GM18502 (cell line): Measurements from ENCODE around the gene LCOR.
"Not testable (repeated sequence)": the region's sequence is repeated elsewhere in the genome, so short reads cannot be mapped to it uniquely, and the experiment has no call there.

Source experiments
- ATAC-seq: cut with Tn5 transposase; IDR thresholded peaks from one replicate; pipeline ENCODE4 v1.9.1; 2021; ENCODE audit warnings: mild to moderate bottlenecking; ENCODE audit not compliant: unreplicated experiment, poor library complexity

Gene LCOR

GRCh38 chr10:96835899-96836298 lies 3.8 kb downstream of the LCOR start:
- no peak for ATAC-seq

- ATAC-seq, result no peak
These were observed 6.4 kb downstream of the LCOR start for GRCh38 chr10:96838529-96838928.

- no peak for ATAC-seq
These were observed 8.9 kb downstream of the LCOR start for GRCh38 chr10:96840841-96841518.

GRCh38 chr10:96842896-96843723 lies 11.0 kb downstream of the LCOR start:
- ATAC-seq, result no peak

GRCh38 chr10:96843823-96844222 lies 11.7 kb downstream of the LCOR start:
- ATAC-seq, result no peak

- no peak for ATAC-seq
These were observed 14.3 kb downstream of the LCOR start for GRCh38 chr10:96846395-96846794.

- no peak for ATAC-seq
These were observed 14.8 kb downstream of the LCOR start for GRCh38 chr10:96846926-96847325.

- ATAC-seq, result not testable (repeated sequence)
These were observed 15.3 kb downstream of the LCOR start for GRCh38 chr10:96847356-96847755.

GRCh38 chr10:96850113-96850512 lies 18.0 kb downstream of the LCOR start:
- no peak for ATAC-seq

- ATAC-seq, result no peak
These were observed 18.7 kb downstream of the LCOR start for GRCh38 chr10:96850825-96851224.

- ATAC-seq, result no peak
These were observed 19.2 kb downstream of the LCOR start for GRCh38 chr10:96851281-96851680.

- ATAC-seq, result no peak
These were observed 24.2 kb downstream of the LCOR start for GRCh38 chr10:96856317-96856716.

GRCh38 chr10:96857301-96858012 lies 25.4 kb downstream of the LCOR start:
- no peak for ATAC-seq

- no peak for ATAC-seq
These were observed 26.1 kb downstream of the LCOR start for GRCh38 chr10:96858038-96858705.

GRCh38 chr10:96858706-96859050 lies 26.6 kb downstream of the LCOR start:
- no peak for ATAC-seq

GRCh38 chr10:96860631-96861277 lies 28.7 kb downstream of the LCOR start:
- no peak for ATAC-seq

- ATAC-seq, result no peak
These were observed 31.9 kb downstream of the LCOR start for GRCh38 chr10:96863922-96864543.

- ATAC-seq, result no peak
These were observed 41.0 kb downstream of the LCOR start for GRCh38 chr10:96873086-96873485.

- ATAC-seq, result no peak
These were observed 41.8 kb downstream of the LCOR start for GRCh38 chr10:96873756-96874467.
